Subcutaneous abdominal adipose tissue (tissue), 5 donors: ENCODE data around the gene MAPKAP1.
"Not testable (repeated sequence)": the region's sequence is repeated elsewhere in the genome, so short reads cannot be mapped to it uniquely, and the experiment has no call there.

Source experiments
- H3K27ac ChIP-seq: one replicate; pipeline ENCODE4 v1.7.0; 2013; ENCODE audit warnings: low read depth, mild to moderate bottlenecking, inconsistent platforms, low read length, moderate library complexity
- H3K27me3 ChIP-seq, 5 donors: one replicate each; pipeline ENCODE4 v1.7.0; 2013; ENCODE audit warnings: low read length in 5 of 5, inconsistent platforms in 1 of 5; ENCODE audit not compliant: control insufficient read depth in 5 of 5, insufficient read depth in 4 of 5
- H3K36me3 ChIP-seq, 5 donors: one replicate each; pipeline ENCODE4 v1.7.0; 2013; ENCODE audit warnings: low read length in 5 of 5; ENCODE audit not compliant: control insufficient read depth in 5 of 5, insufficient read depth in 5 of 5
- H3K4me1 ChIP-seq, 5 donors: one replicate each; pipeline ENCODE4 v1.7.0; 2013; ENCODE audit warnings: low read length in 5 of 5, mild to moderate bottlenecking in 3 of 5, moderate library complexity in 1 of 5; ENCODE audit not compliant: control insufficient read depth in 5 of 5, insufficient read depth in 5 of 5
- H3K4me3 ChIP-seq, 5 donors: one replicate each; pipeline ENCODE4 v1.7.0; 2013; ENCODE audit warnings: low read length in 5 of 5, low read depth in 1 of 5
- H3K9ac ChIP-seq, 5 donors: one replicate each; pipeline ENCODE4 v1.7.0; 2013; ENCODE audit warnings: low read length in 5 of 5, mild to moderate bottlenecking in 4 of 5, moderate library complexity in 3 of 5
- H3K9me3 ChIP-seq, 5 donors: one replicate each; pipeline ENCODE4 v1.7.0; 2013; ENCODE audit warnings: low read length in 5 of 5; ENCODE audit not compliant: control insufficient read depth in 5 of 5
- donor health status: healthy.
- donor health status: healthy.
- donor health status: healthy.
- donor health status: healthy.
- donor health status: healthy.

The MAPKAP1 gene

DNA sequence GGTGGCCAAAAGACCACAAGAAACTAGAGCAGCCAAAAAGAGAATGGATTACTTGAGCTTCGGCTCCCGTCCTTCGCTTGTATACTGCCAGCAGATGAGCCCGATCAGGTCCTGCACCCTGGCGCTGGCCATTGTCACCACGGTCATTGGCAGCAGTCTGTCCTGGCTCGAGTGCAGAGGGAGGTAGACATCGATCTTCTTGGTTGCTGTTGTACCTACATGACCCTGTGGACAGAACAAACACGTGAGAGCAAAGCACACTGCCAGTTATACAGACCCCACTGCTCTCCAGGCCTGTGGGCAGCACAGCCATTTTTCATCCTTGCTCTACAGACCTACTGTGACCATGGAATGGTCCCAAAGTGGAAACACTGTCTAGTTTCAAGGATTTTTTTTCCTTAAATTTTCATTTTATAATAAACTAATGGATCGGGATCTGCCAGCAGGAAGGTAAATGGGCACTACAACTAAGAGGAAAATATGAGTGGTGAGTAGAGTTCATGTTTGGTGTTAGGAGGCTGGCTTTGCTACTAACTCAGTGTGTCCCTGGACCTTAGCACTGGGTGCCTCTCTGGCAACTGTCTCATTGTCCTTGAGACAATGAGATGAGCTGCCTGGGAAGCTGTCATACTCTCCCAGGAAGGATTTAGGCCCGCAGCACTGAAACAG is 121.4 kb downstream of the MAPKAP1 start:
- Histone ChIP-seq H3K27me3 (no peaks in the 10 kb centered on the region), H3K4me3 (no peak overlapping the region), H3K9ac (no peak overlapping the region), H3K4me1 (peaks cover 0 to 5% (median 0%) of the 10 kb centered on the region in 5 donors), H3K27ac (no peak overlapping the region), H3K9me3 (no peaks in the 10 kb centered on the region), H3K36me3 (peaks cover 0 to 15% (median 9%) of the 10 kb centered on the region in 5 donors)

DNA sequence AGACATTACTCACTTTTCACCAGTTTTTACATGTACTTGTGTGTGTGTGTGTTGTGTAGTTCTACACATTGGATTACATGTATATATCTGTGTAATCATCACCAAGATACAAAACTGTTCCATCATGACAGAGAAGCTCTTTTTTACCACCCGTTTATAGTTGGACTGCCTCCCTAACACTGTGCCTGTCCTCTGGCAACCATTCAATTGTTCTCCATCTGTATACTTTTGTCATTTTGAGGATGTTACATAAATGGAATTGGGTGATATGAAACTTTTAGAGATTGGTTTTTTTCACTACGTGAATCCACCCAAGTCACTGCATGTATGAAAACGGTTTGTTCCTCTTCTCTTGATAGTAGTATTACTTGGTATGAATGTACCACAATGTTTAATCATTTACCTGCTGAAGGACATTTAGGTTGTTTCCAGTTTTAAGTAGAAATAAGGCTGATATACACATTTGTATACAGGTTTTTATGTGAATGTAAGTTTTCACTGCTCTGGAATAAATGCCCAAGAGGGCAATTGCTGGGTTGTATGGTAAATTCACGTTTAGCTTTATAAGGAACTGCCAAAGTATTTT is 126.2 kb downstream of the MAPKAP1 start:
- Histone ChIP-seq H3K36me3 (peaks cover 0 to 15% (median 9%) of the 10 kb centered on the region in 5 donors), H3K4me1 (peaks cover 0 to 9% (median 0%) of the 10 kb centered on the region in 5 donors), H3K27me3 (no peaks in the 10 kb centered on the region), H3K4me3 (no peak overlapping the region), H3K9me3 (no peaks in the 10 kb centered on the region), H3K9ac (no peak overlapping the region), H3K27ac (no peak overlapping the region)

DNA sequence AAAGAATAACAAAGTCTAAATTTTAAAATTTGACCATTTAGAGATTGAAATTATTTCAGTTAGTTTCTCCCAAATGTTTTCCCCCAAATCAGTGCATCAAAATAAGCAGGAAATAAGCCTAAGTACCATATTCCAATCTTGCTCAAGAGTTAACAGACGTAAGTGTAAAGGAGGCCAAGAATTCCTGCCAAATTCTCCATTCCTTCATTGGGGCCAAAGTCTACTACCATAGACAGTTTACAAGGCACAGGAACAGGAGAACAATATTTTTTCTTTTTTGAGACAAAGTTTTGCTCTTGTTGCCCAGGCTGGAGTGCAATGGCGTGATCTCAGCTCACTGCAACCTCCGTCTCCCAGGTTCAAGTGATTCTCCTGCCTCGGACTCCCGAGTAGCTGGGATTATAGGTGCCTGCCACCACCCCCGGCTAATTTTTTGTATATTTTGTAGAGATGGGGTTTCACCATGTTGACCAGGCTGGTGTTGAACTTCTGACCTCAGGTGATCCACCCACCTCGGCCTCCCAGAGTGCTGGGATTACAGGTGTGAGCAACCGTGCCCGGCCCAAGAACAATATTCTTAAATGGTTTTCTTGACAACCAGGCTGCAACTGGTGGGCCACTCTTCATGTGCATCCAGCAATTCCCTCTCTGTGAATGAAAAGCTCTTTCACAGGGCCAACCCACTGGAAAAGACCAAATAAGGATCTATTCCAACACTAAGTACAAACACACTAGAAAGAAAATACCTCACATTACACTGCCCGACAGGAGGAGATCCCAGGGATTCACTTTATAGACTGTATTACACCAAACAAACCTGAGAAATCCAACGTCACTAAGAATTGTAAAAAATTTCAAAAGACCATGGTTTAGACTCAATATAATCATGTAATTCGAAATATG is 127.7 kb downstream of the MAPKAP1 start:
- Histone ChIP-seq H3K27me3 (no peaks in the 10 kb centered on the region), H3K4me3 (no peak overlapping the region), H3K9ac (no peak overlapping the region), H3K27ac (no peak overlapping the region), H3K36me3 (peaks cover 0 to 4% (median 3%) of the 10 kb centered on the region in 5 donors), H3K9me3 (no peaks in the 10 kb centered on the region), H3K4me1 (peaks cover 0 to 4% (median 0%) of the 10 kb centered on the region in 5 donors)

DNA sequence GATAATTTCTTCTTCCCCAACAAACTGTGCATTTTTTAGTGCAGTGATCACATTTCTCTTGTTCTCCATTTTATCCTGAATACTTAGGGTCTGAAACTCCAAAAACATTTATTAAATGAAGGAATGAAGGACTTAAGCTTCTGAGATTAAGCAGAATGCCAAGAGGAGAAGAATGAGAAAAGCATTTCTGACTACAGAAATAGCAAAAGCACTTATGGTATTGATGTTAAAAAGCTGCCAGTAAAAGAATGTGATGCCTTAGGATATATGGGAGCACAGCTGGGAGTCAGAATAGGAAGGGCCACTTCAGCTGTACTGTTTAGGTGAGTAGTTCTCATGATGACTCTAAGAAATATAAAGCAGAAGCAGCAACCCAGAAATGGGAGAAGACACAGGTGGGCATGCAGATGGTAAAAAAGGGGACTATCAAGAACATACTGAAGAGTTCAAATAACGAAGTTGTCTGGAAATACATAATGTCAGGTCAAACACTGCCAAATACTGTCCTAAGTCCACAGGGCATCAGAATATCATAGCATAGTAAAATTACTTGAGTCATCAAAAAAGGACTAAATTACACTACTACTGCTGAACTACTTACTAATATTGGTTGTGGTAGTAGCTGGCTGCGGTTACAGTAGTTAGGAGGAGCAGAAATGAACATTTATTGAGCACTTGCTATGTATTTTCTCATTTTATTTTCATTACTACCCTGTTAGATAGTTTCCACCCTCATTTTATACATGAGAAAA is 132.7 kb downstream of the MAPKAP1 start:
- Histone ChIP-seq H3K27me3 (no peaks in the 10 kb centered on the region), H3K36me3 (peaks cover 0 to 6% (median 0%) of the 10 kb centered on the region in 5 donors), H3K27ac (no peak overlapping the region), H3K9me3 (peaks cover 0 to 7% (median 0%) of the 10 kb centered on the region in 5 donors), H3K4me1 (peaks cover 0 to 4% (median 0%) of the 10 kb centered on the region in 5 donors), H3K4me3 (no peak overlapping the region), H3K9ac (no peak overlapping the region)

DNA sequence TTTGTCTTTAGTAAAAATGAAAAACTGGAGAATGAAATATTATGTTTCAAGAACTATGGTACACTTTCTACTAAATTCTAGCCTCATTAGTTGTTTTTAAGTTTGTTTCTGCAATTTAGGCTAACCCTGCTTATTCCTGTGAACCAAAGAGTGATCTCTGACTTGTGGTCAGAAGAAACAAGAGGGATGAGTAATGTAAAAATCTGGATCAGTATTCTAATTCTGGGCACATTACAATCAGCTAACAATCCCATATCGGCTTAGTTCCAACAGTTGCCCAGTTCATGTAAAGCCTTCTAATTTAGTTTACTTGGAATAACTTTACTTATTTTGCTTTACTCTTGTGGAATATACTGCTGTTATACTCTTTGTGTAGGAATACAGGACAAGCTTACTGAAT is 134.5 kb downstream of the MAPKAP1 start:
- not testable (repeated sequence) for H3K9ac ChIP-seq, H3K9me3 ChIP-seq, H3K36me3 ChIP-seq, H3K27ac ChIP-seq, H3K4me3 ChIP-seq, H3K27me3 ChIP-seq
- peaks cover 0 to 13% (median 6%) of the 10 kb centered on the region in 5 donors for H3K4me1 ChIP-seq

DNA sequence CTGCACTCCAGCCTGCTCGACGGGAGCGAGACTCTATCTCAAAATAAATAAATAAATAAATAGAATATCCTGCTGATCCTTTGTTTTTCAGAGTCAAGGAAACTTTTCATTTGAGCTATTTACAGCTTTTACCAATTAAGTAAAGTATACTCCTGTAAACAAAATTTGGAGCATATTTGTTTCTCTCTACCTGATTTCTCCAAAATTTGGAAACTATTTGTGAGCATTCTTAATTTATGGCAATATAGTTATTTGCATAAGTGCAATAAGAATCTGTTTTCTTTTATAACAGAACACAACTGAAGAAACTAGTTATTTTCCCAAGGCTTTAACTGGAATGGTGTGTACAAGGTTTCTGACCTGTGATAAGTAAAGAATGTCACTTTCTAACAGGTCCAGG is 135.2 kb downstream of the MAPKAP1 start:
- not testable (repeated sequence) for H3K9me3 ChIP-seq, H3K27me3 ChIP-seq, H3K36me3 ChIP-seq, H3K27ac ChIP-seq, H3K4me3 ChIP-seq, H3K9ac ChIP-seq
- peaks cover 0 to 13% (median 6%) of the 10 kb centered on the region in 5 donors for H3K4me1 ChIP-seq

DNA sequence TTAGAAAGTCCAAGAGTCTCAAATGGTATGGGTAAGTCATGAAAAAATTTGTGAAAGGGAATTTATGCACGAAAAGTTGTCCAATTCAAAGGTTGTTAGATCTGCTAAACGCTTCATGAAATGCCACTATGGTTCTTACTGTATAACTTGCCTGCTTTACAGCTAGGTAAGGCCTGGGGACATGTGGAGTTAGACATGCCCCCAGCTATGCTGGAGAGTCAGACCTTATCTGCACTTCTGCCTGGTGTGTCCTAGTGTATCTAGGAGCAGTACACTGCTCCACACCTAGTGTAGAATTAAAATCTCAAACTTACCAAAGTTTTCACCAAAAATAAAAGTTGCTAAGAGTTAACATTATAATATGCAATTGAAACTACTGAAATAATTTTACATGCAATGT is 136.8 kb downstream of the MAPKAP1 start:
- H3K27ac ChIP-seq = no peak overlapping the region
- no peaks in the 10 kb centered on the region for H3K27me3 ChIP-seq
- peaks cover 0 to 13% (median 6%) of the 10 kb centered on the region in 5 donors for H3K4me1 ChIP-seq
- peaks cover 0 to 6% (median 0%) of the 10 kb centered on the region in 5 donors for H3K36me3 ChIP-seq
- peaks cover 0 to 7% (median 0%) of the 10 kb centered on the region in 5 donors for H3K9me3 ChIP-seq
- no peak overlapping the region for H3K9ac ChIP-seq
- H3K4me3 ChIP-seq = no peak overlapping the region

DNA sequence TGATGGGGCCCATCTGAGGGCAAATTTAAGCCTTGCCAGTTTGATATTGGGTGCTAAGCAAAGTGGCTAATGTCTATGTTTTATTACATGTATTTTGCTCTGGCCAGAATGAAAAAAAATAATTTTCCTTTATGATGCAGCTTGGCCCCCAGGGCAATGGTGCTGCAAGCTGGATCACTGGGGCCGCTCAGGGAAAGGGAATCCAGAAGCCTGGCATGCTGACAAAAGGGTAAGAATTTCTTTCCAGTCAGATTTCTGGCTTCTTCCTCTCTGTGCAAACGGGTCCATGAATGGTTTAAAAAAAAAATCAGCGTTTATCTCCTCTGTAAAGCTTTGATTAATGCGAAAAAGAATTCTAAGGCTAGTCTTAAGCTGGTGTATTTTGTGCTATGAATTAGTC is 138.4 kb downstream of the MAPKAP1 start:
- H3K4me1 ChIP-seq = peaks cover 0 to 13% (median 6%) of the 10 kb centered on the region in 5 donors

DNA sequence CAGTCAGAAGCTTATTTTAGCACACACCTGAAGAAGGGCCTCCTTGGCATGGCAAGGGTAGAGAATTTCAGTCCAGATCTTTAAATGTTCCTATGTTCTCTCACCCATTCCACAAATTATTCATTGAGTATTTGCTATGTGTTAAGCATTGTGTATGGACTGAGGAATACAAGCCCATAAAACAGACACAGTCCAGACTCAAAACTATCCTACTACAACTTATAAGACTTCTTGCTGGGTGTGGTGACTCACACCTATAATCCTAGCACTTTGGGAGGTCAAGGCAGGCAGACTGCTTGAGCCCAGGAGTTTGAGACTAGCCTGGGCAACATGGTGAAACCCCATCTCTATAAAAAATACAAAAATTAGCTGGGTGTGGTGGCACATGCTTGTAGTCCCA is 141.0 kb downstream of the MAPKAP1 start:
- H3K4me3 ChIP-seq, H3K36me3 ChIP-seq, H3K27ac ChIP-seq, H3K9me3 ChIP-seq, H3K27me3 ChIP-seq, H3K9ac ChIP-seq: not testable (repeated sequence)
- peaks cover 0 to 13% (median 6%) of the 10 kb centered on the region in 5 donors for H3K4me1 ChIP-seq

More for the DNA sequence above, 138.4 kb downstream of the MAPKAP1 start:
- Histone ChIP-seq H3K36me3 (no peaks in the 10 kb centered on the region), H3K9me3 (peaks cover 0 to 7% (median 0%) of the 10 kb centered on the region in 5 donors), H3K9ac (no peak overlapping the region), H3K27ac (no peak overlapping the region), H3K4me3 (no peak overlapping the region), H3K27me3 (no peaks in the 10 kb centered on the region)
